Spleen (tissue), 11 donors: ENCODE measurements around the gene CACNG8. TPM values are rescaled to one million over a fixed set of nuclear protein-coding genes. Genes with fewer than 3 reads are reported as not detected.

Source experiments
- DNase-seq: peaks from one replicate; pipeline ENCODE4 v3.0.0-alpha.2; 2020
- H3K27ac ChIP-seq, 8 donors: fragments of 200-600 bp; sonication (generic) in 7 of 8; 1 replicate in 4 of 8; 2 replicates in 4 of 8; pipeline versions ENCODE4 v1.5.0 to v1.8.0; 2016 to 2021; ENCODE audit warnings: inconsistent platforms in 4 of 8, mild to moderate bottlenecking in 4 of 8, moderate library complexity in 1 of 8
- H3K27me3 ChIP-seq, 7 donors: fragments of 200-600 bp; sonication (generic) in 6 of 7; replicated peaks in 1 of 7; 1 replicate in 4 of 7; 2 replicates in 3 of 7; pipeline versions ENCODE4 v1.5.0 to v1.8.0; 2016 to 2021; ENCODE audit warnings: inconsistent platforms in 3 of 7, mild to moderate bottlenecking in 1 of 7
- H3K36me3 ChIP-seq, 6 donors: fragments of 200-600 bp; sonication (generic) in 5 of 6; 1 replicate in 4 of 6; 2 replicates in 2 of 6; pipeline versions ENCODE4 v1.5.0 to v1.8.0; 2016 to 2021; ENCODE audit warnings: inconsistent platforms in 2 of 6
- H3K4me1 ChIP-seq, 6 donors: fragments of 200-600 bp; sonication (generic) in 5 of 6; 1 replicate in 3 of 6; 2 replicates in 3 of 6; pipeline versions ENCODE4 v1.5.0 to v1.8.0; 2016 to 2021; ENCODE audit warnings: inconsistent platforms in 3 of 6
- H3K4me3 ChIP-seq, 8 donors: fragments of 200-600 bp; sonication (generic) in 7 of 8; 1 replicate in 4 of 8; 2 replicates in 4 of 8; pipeline versions ENCODE4 v1.5.0 to v1.8.0; 2016 to 2021; ENCODE audit warnings: inconsistent platforms in 4 of 8, mild to moderate bottlenecking in 4 of 8, moderate library complexity in 2 of 8
- H3K9me3 ChIP-seq, 8 donors: fragments of 200-600 bp; sonication (generic) in 7 of 8; 1 replicate in 4 of 8; 2 replicates in 4 of 8; pipeline versions ENCODE4 v1.5.0 to v1.8.0; 2016 to 2021; ENCODE audit warnings: inconsistent platforms in 4 of 8
- POLR2A ChIP-seq, 3 donors: fragments of 450-650 bp; IDR thresholded peaks; one replicate each; pipeline ENCODE4 v1.5.1; 2017; ENCODE audit warnings: antibody characterized with exemption in 3 of 3, mild to moderate bottlenecking in 1 of 3
- POLR2AphosphoS5 ChIP-seq, 3 donors: sonication (generic); formaldehyde crosslinking; IDR thresholded peaks; one replicate each; pipeline ENCODE4 v1.5.1; 2017; ENCODE audit warnings: antibody characterized with exemption in 3 of 3
- WGBS, 5 donors: extraction: QIAGEN DNeasy Blood & Tissue Kit in 3 of 5; methylation state at CpG; one replicate each; pipeline versions ENCODE4 v1.1.5 to v1.1.7; 2013 to 2018; 5-methylcytosine and 5-hydroxymethylcytosine counted together
- intact Hi-C: fragments of 100-400 bp; cut with DNase I; formaldehyde crosslinking; loops from one replicate; pipeline ENCODE4 v1.15.0; 2023; ENCODE audit warnings: low total_unique reads
- polyA plus RNA-seq, 3 donors: library from polyadenylated mRNA; stranded (reverse); fragments of 200-250 nt; gene quantifications; one replicate each; pipeline ENCODE4 v1.2.1, GENCODE V29; 2013
- total RNA-seq, 7 donors: library from RNA; depleted of rRNA in 3 of 7; stranded (reverse); fragments of >200 nt in 3 of 7; fragmentation: NEBNext Ultra II Directional in 4 of 7; extraction: Animal tissue kit (Norgen Biotek cat#: 25700) in 4 of 7; gene quantifications; one replicate each; pipeline versions ENCODE4 v1.1.0 to v1.2.1, GENCODE V29; 2016 to 2021
- TF ChIP-seq, protein P1 (sequence below), 11 experiments: fragments of 200-600 bp in 7 of 11; fragments of 450-650 bp in 4 of 11; sonication (generic) in 4 of 11; IDR thresholded peaks in 8 of 11; conservative IDR thresholded peaks in 3 of 11; 1 replicate in 7 of 11; 2 replicates in 4 of 11; pipeline versions ENCODE4 v1.4.0 to v1.8.0; 2016 to 2021; ENCODE audit warnings: antibody characterized with exemption in 11 of 11, inconsistent platforms in 4 of 11, mild to moderate bottlenecking in 1 of 11
- donor health status: healthy with polysubstance abuse.
- donor health status: DM: no; HTN: no; CAD: no; lungs with moderate emphysema.
- donor health status: DM: no; HTN: no; CAD: no.
- donor health status: Bipolar disorder and iron deficiency.
- donor health status: healthy.
- donor health status: DM: no; HTN: no; CAD: no.
- donor health status: DM: yes; HTN: yes; CAD: no.

Gene CACNG8
- total and polyA plus RNA-seq, 10 donors = 0.02 to 0.11 (median 0.05) TPM; not detected in 6

DNA sequence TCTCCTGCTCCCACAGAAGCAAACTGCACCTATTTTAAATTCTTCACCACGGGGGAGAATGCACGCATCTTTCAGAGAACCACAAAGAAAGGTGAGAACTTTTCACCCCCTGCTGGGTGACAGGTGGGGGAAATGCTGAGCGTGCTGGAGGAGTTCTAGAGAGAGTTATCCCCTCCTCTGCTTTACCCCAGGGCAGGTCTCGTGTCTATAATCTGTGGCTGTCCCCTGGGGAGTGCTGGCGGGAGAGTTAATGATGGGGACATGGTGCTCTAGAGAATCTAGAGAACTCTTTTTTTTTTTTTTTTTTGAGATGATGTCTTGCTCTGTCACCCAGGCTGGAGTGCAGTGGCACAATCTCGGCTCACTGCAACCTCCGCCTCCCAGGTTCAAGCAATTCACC, 35.5 kb downstream of the CACNG8 start:
- Histone ChIP-seq H3K9me3 (no peaks in the 10 kb centered on the region), H3K27me3 (peaks cover 0 to 87% (median 2%) of the 10 kb centered on the region in 7 donors)
- WGBS, 5 donors = 45 to 65% (median 52%) methylated on average over 7 of the region's 7 CpGs

DNA sequence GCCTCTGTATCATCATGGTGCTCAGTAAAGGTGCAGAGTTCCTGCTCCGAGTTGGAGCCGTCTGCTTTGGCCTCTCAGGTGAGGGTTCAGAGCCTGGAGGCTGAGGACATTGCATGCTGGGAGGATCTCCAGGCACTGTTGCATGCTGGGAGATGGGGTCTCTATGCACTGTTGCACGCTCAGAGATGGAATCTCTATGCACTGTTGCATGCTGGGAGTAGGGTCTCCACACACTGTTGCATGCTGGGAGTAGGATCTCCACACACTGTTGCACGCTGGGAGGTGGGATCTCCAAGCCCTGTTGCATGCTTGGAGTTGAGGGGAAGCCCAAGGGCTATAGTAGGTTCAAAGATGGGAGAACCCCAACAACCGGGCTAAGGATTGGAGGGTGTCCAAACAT, 37.0 kb downstream of the CACNG8 start:
- Histone ChIP-seq H3K27ac (no peak overlapping the region), H3K4me1 (no peaks in the 10 kb centered on the region), H3K27me3 (peaks cover 0 to 87% (median 0%) of the 10 kb centered on the region in 7 donors), H3K36me3 (no peaks in the 10 kb centered on the region), H3K4me3 (no peak overlapping the region), H3K9me3 (no peaks in the 10 kb centered on the region)
- no peak for DNase-seq
- intact Hi-C loops = no loop called here
- WGBS, 5 donors = 69 to 87% (median 81%) methylated on average over 4 to 5 of the region's 5 CpGs
- TF ChIP-seq POLR2AphosphoS5 (IDR thresholded peaks at IDR 0.05) (no peak), POLR2A (IDR thresholded peaks at IDR 0.05) (no peak)
- TF ChIP-seq, protein P1, sequence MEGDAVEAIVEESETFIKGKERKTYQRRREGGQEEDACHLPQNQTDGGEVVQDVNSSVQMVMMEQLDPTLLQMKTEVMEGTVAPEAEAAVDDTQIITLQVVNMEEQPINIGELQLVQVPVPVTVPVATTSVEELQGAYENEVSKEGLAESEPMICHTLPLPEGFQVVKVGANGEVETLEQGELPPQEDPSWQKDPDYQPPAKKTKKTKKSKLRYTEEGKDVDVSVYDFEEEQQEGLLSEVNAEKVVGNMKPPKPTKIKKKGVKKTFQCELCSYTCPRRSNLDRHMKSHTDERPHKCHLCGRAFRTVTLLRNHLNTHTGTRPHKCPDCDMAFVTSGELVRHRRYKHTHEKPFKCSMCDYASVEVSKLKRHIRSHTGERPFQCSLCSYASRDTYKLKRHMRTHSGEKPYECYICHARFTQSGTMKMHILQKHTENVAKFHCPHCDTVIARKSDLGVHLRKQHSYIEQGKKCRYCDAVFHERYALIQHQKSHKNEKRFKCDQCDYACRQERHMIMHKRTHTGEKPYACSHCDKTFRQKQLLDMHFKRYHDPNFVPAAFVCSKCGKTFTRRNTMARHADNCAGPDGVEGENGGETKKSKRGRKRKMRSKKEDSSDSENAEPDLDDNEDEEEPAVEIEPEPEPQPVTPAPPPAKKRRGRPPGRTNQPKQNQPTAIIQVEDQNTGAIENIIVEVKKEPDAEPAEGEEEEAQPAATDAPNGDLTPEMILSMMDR (IDR thresholded peaks at IDR 0.05 in 8 of 11, conservative IDR thresholded peaks at IDR 0.05 in 3 of 11) = no peak

More for the DNA sequence above, 35.5 kb downstream of the CACNG8 start:
- no peak overlapping the region for H3K4me3 ChIP-seq
- TF ChIP-seq, protein P1 (IDR thresholded peaks at IDR 0.05 in 8 of 11, conservative IDR thresholded peaks at IDR 0.05 in 3 of 11) = no peak
- TF ChIP-seq POLR2AphosphoS5 (IDR thresholded peaks at IDR 0.05) (no peak), POLR2A (IDR thresholded peaks at IDR 0.05) (no peak)
- intact Hi-C loops = no loop called here
- no peaks in the 10 kb centered on the region for H3K4me1 ChIP-seq
- H3K27ac ChIP-seq = no peak overlapping the region
- DNase-seq = no peak
- H3K36me3 ChIP-seq = no peaks in the 10 kb centered on the region

DNA sequence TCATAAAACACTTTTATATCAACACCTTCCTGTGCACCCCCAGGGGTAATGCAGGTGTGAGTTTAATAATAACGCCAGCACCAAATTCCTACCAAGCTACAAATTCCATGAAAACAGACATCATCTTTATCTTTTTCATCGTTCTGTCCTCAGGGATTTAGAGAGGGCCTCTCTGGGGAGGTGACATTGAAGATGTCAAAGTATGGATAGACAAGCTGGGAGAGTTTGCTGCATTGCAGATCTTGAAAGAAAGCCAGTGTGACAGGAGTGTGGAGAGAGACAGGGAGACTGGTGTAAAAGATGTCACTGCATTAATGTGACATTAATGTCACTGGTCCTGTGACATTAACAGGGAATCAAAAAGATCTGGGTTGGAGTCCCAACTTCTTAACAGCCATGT, 38.8 kb downstream of the CACNG8 start:
- Histone ChIP-seq H3K4me1 (no peaks in the 10 kb centered on the region), H3K27ac (no peak overlapping the region), H3K4me3 (no peak overlapping the region), H3K27me3 (peaks cover 0 to 75% (median 0%) of the 10 kb centered on the region in 7 donors), H3K9me3 (no peaks in the 10 kb centered on the region), H3K36me3 (no peaks in the 10 kb centered on the region)
- no peak for DNase-seq
- WGBS, 5 donors = 80 to 98% (median 83%) methylated on average over 2 of the region's 2 CpGs
- intact Hi-C loops = no loop called here
- TF ChIP-seq POLR2AphosphoS5 (IDR thresholded peaks at IDR 0.05) (no peak), POLR2A (IDR thresholded peaks at IDR 0.05) (no peak)
- TF ChIP-seq, protein P1 (IDR thresholded peaks at IDR 0.05 in 8 of 11, conservative IDR thresholded peaks at IDR 0.05 in 3 of 11) = no peak

DNA sequence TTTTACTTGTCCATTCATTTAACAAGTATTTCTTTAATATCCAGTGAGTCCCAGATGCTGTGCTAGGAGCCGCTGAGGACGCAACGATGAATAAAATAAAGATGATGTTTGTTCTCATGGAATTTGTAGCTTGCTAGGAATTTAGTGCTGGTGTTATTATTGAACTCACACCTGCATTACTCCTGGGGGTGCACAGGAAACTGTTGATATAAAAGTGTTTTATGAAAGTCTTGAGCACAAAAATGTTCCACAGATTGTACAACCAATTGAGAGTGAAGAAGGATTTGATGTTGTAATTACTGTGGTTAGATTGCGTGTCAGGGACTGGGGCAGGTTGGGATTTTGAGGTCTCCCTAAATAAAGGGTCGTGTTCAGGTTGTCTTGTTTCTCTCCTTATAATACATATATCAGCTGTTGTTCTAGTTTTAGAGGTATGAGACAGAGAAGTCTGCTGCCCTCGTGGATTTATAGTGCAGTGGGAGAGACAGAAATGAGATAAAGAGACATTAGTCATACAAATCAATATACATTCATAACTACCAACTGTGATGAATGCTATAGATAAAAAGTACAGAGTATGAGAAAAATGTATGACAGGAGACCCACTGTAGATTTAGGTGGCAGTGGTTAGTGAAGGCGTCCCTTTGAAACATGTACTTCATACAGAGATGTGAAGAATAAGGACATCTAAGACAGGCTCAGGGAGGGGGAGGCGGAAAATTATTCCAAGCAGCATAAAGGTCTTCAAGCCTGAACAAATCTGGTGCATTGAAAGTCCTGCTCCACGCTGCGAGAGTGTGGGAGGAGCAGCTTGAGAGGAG, 40.0 kb downstream of the CACNG8 start:
- Histone ChIP-seq H3K4me3 (no peak overlapping the region), H3K4me1 (no peaks in the 10 kb centered on the region), H3K9me3 (no peaks in the 10 kb centered on the region), H3K27ac (no peak overlapping the region), H3K27me3 (peaks cover 0 to 74% (median 0%) of the 10 kb centered on the region in 7 donors), H3K36me3 (no peaks in the 10 kb centered on the region)
- DNase-seq = no peak
- 72 to 86% (median 74%) methylated on average over 10 of the region's 10 CpGs for WGBS, 5 donors
- TF ChIP-seq, protein P1 (IDR thresholded peaks at IDR 0.05 in 8 of 11, conservative IDR thresholded peaks at IDR 0.05 in 3 of 11) = no peak
- intact Hi-C loops = no loop called here
